NCI-H748 (cell line): ENCODE data around the gene NEDD4L.
"Not testable (repeated sequence)": the region's sequence is repeated elsewhere in the genome, so short reads cannot be mapped to it uniquely, and the experiment has no call there.

Source experiments
- DNase-seq: peaks from one replicate; lab custom pipeline; 2025; ENCODE audit not compliant: unreplicated experiment; lab: John Stamatoyannopoulos, UW

Gene NEDD4L

DNA sequence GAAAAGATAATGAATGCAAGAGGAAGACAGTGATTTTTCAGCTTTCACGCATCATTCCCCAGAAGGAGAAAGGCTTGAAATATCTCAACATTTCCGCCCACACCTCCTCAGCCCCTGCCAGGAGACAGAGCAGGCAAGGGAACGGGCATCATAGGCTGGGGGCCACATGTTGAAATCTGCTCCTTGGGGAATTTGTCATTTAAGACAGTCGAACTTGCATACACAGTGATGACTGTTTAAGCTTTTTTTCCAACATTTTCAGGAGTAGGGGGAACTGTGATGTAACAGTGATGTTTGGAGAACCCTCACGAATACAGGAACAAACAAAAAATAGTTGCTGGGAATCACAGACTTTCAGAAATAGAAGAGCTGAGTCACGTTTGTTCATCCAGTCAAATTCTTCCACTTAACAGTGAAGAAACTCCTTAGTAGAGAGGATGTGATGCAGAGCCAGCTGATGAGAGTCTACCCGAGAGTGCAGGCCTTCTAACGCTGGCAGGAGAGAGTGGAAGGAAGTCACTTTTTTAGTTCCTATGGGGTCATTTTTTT lies 318.1 kb downstream of the NEDD4L start:
- DNase-seq, result no peak

DNA sequence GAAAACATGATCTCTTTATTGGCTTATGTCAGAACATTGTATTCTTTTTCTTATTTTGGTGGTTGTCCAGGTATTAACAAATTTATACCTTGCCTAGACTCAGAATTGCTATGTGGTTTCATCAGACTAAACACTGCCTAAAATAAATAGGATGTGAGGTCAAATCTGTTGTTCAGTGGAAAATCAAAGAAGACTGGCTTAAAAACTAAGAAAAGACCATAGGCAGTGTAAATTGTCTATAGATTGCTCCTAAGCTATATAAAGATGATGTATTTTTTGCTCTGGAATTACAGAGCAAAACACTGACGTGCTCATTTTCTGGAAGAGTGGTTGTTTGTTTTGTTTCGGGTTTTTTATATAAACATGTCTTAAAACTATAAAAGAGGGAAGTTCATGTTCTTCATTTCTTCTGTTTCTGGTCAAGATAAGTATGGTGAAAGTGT lies 318.8 kb downstream of the NEDD4L start:
- no peak for DNase-seq

DNA sequence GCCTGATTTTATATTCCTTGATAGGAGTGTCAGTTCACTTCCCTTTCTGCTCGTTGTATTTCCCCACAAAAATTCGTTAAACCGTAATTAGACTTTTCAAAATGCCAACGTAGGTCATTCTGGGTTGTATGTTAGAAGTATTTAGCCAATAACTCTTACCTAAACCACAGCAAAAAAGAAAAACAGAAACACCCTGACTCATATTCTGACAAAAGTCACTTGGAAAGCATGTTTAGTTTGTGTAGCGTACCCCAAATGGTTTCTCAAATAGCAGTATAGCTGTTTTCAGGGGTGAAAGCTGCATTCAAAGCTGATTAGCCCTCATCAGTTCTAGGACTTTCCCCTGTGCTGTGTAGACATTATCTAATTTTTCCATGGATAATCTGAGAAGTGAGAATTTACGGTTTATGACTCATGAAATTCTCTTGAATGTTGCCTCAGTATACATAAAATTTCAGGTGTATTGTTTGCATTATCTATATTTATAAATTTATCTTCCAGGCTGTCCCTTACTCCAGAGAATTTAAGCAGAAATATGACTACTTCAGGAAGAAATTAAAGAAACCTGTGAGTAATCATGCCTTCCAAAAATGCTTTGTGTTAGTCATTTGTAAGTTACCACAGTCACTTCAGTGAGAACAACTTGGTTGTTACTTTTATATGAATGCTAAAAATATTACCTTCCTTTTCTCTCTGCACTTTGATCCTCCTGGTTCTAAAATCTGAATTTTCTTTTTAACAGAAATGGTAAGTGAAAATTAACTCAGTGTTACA lies 319.9 kb downstream of the NEDD4L start:
- no peak for DNase-seq

DNA sequence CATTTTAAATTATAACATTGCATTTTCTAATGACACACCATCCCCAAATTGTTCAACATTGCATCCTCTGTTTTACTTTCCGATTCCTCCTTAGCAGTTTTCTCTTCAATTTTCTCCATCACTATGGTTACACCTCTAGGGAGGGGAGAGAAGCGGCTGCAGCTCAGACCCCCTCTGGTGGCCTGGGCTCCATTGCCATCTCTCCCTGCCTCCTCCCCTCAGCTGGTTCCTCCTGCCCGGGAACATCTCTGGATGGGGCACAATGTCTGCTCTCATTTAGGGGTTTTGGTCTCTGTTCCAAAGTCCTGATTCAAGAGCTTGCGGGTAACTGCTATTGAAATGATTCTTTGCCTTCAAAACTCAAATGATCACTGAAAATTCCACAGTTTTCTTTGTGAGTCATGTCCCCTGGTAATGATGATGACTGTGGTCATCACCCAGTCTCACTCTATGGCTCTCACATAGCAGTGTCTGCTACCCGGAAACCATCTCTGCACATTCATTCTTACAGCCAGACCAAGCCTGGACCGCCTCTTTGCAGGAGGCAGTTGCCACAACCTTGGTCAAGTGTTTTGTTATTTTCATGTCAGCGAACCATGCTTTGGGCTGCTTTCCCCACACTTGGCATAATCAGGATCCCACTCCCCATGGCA lies 321.0 kb downstream of the NEDD4L start:
- no peak for DNase-seq

DNA sequence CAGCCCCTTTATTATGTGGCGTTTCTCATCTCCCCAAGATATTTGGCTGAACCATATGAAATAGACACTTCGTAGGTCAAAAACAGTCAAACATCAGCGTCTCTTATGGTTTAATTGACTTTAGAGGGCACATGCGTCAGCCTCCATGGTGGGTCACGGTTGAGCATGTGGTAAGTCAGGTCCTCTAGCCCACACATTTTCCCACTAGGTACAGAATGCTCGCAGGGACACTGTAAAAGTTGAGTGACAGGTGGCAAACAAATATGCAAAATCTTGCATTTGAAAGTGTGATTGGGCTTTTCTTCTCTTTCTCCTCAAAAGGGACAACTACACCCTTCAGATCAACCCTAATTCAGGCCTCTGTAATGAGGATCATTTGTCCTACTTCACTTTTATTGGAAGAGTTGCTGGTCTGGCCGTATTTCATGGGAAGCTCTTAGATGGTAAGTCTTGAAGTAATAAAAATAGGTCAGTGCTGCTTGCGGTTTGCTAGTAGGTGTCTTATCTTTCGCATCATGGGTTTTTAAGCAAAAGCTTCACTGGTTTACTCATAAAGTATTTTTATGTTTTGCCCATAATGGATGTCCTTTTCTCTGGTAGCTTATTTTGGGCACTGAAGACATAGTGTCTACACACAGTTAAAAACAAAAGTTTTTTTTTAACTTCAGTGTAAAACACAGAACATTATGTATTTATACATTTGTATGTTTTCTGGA lies 323.6 kb downstream of the NEDD4L start:
- DNase-seq, result no peak

DNA sequence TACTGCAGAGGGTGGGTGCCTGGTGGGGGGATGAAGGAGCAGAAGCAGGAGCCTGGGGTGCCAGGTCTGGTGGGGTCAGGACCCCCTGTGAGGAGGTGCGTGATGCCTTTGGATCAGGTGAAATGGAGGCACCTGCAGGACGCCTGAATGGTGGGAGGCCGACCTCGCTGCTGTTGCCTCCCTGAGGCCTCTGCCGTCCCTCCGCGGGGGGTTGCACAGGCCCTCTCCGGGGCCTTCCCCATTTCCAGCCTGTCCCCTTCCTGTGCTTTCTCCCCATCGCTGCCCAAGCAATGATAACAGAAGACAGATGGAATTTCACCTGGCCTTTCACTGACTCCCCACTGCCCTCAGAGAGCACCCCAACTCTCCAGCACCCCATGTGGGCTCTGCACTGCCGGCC lies 325.6 kb downstream of the NEDD4L start:
- no peak for DNase-seq

DNA sequence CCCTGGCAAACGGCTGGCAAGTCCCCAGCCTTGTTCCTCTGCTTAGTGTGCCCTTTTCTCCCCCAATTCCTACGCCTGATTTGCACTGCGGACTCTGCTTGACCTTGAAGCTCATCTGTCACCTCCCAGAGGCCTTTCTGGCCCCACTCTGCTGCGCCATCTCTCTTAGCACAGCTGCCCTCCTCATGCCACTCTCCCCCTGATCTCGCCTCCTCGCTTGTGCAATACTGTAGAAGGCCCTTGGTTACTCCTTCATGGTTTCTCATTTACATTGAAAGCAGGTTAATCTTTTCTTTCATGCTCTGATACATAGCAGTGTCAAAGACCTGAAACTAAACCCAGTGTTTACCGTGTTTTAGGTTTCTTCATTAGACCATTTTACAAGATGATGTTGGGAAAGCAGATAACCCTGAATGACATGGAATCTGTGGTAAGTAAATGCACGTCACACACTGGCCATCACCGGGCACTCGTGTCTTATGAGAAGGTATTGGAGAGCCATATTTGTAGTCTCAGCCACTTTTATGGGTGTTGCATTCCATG lies 326.1 kb downstream of the NEDD4L start:
- no peak for DNase-seq

DNA sequence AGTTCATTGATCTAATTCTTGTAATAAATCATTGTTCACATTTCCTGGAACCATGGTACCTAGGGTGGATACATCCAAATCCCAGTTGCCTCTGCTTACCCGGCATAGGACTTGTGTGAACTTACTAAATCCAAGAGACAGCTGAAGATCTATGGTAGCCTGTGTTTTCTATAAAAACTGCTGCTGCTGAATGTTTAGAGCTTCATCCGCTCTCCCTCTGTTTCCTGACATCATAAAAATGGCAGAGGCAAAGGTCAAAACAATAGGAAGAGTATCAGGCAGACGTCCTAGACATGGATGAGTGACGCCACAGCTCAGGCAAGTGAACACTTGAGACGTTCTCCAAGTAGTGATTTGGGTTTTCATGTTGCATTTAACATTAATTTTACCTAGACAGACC lies 326.6 kb downstream of the NEDD4L start:
- no peak for DNase-seq

DNA sequence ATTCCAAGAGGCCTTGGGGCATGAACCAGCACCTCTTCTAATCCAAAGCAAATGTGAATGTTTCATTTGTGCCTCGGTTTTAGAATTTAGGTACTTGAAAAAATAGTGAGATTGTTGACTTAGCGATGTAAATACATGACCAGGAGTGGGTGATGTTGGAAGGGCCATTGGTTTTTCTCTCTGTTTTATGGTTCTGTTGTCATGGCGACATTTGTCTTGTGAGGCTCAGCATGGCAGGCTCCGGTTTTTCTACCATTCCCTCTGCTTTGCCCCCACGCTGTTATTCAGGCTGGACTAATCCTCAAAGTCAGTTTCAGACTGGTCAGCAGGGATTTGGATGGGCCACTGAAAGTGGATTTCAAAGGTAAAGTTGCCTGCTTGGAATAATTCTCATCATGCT lies 329.5 kb downstream of the NEDD4L start:
- DNase-seq, result peak; percentile 91

DNA sequence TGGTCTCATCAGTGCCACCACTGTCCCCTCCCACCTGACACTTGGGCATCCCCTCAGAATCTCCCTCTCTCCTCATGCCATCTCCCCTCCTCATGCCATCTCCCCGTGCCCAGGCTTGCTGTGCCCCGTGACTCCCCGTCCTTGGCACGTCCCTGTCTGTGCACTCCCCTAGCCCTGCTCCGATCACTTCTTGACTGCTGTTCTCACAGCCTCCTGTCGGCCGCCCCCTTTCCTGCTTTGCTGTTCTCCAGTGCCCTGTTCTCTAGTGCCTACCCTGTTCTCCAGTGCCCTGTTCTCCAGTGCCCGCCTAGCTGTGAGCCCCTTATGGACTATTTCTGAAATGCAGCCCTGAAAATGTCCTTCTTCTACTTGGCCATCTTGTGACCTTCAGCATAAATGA lies 331.0 kb downstream of the NEDD4L start:
- DNase-seq, result no peak

DNA sequence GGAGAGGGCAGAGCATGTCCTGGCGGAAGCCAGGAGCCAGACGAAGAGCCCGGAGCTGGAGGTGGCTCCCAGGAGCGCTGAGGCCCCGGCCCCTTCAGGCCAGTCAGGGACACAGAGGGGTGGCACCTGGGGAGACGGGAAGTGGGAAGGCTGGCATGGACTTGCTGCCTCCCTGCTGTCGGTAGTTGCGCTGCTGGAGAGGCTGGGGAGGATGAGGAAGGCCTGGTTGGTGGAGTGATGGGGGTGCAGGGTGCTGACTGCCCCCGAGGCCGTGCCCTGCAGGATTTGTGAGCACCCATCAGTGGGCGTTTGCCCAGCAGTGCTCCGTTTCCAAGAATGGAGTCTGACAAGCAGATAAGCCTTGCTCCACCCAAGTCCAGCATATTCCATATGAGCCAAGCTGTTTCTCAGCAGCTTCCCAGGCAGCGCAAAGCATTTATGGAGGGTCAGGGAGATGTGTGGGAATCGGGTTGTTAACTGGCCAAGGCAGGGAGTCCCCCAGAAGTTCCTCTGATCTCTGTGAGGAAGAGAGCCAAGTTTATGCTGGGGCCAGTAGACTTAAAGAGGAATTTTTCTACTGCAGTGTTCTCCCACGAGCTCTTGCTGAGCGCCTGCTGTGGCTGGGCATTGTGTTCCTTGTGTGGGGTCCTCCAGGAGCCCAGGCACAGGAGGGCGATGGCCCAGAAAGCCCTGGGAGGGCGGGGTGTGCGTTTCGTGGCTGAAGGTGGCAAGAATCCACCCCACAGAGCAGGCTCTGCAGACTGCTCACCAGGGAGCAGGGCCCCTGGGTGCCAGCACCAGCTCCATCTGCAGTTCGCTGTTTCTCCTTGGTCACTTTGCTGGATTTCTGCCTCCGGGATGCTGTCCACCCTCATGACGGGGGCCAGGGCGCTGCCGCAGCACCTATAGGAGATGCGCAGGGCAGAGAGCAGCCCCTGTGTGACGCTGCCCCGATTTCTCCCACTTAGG lies 334.7 kb downstream of the NEDD4L start:
- no peak for DNase-seq

DNA sequence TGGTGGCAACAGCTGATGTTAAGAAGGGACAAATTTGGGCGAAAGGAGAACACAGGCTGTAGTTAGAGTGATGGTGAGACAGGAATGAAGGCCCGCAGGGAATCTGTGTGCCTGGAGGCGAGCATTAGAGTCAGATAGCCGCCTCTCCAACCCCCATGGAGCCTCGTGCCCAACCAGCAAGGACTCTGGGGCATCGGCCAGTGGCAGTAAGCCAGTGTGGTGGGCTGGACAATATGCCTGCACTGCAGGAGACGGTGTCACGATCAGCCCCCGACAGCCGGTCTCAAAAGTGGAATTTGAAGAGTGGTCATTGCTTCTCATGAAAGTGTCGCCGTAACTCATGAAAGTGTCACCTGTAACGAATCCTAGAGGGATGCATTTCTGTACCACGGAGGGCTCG lies 335.4 kb downstream of the NEDD4L start:
- DNase-seq, result no peak

DNA sequence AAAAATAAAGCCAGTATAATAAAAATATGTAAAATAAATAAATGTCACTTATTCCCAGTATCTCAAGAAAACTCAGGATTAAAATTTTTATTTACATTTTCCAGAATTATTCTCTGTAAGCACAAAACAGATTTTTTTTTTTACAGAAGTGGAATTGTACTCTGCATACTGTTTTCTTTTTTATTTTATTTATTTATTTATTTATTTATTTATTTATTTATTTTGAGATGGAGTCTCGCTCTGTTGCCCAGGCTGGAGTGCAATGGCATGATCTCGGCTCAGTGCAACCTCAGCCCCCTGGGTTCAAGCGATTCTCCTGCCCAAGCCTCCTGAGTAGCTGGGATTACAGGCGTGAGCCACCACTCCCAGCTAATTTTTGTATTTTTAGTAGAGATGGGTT lies 336.1 kb downstream of the NEDD4L start:
- DNase-seq, result not testable (repeated sequence)

DNA sequence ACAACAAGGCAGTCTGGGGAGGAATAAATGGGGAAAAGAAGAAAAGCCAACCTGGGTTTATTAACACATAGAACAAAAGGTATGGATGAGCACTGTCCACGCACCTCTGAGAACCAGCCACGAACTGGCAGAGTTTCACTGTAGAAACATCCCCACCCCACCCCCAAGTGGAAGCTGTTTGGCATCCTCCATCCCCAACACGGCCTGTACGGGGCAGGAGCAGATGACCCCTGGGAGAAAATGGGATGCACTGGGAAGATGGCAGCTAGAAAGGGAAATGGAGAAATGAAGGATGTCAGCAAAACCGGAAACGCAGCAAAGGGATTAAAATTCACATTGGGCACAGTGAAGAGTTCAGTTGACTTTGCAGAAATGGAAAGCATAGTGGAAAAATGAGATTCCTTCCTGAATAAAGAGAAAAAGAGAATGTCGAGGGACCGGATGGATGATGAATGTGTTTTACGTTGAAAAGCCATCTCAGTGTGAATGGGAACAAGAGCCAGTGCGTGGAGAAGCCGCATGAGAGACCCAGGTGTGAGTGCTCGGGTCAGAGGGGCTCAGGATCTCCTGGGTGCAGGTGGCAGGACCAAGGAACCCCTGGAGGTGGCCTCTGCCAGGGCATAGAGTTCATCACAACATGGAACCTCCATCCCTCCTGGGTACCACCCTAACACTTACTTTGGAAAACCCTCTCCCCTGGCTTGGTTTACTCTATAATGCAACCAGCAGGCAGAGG lies 337.8 kb downstream of the NEDD4L start:
- no peak for DNase-seq

DNA sequence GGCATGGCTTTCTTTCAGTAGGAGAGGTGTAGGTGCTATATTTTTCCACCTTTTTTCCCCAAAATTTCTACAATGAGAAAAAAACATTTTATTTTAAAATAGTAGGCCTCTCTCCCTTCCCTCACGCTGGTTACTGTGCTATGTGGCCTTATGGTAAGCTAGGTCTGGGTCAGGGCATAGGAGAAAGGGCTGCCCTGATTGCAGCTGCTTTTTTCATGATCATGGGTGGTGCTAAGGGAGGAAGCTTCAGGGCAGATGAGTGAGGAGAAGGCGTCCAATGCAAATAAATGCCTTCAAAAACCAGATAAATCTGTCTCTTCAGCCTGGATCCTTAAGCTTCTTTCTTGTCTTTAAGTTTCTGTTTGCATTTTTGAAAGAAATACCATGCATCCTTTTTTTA lies 338.4 kb downstream of the NEDD4L start:
- DNase-seq, result no peak

DNA sequence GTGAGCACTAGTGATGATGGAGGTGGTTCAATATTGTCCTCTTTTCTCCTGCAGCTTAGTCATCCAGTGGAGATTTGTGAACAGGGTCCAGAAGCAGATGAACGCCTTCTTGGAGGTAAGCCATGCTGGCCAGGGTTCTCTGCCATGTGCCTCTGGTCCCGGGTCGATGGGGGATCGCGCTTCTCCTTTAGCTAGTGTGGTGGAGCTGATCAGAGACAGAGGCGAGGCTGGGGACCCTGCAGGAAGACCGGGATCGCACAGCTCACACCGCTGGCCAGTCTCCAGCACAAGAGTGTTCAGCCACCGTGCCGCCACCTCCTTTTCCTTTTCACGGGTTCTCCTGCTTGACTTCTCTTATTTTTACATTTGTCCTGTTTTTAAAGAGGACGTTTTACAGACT lies 341.4 kb downstream of the NEDD4L start:
- no peak for DNase-seq

DNA sequence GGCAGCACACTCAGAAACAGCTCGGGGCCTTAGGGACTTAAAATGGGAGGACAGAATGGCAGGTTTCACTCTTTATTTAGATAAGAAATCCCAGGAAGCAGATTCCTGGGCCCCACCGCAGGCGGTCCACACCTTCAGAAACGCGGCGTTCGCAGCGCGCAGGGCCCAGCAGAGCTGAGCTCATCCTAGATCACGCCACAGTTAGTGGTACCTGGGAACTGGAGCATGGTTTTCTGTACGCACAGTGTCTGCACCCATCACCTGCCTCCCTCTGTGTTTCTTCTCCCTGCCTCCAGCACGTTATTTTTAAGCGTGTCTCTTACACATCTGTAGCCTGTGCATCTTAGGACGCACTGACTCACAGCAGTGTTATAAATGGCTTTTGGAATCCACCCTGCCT lies 342.8 kb downstream of the NEDD4L start:
- no peak for DNase-seq

DNA sequence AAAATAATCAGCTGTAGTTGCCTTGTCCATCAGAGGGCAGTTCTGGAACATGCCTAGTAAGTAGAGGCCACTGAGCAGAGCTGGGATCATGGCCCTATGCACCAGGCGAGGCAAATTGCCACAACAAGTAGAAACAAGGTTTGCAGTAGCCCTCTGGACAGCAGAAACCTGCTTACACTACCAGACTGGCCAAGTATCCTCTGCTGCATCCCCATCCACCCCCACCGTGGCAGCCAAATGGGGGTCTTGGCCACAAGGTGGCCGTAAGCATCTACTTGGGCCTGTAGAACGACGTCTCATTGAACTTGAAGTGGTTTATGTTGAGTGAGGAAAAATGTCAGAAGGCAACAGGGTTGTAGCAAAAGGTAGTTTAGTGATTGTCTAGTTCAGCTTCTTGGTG lies 343.7 kb downstream of the NEDD4L start:
- no peak for DNase-seq

DNA sequence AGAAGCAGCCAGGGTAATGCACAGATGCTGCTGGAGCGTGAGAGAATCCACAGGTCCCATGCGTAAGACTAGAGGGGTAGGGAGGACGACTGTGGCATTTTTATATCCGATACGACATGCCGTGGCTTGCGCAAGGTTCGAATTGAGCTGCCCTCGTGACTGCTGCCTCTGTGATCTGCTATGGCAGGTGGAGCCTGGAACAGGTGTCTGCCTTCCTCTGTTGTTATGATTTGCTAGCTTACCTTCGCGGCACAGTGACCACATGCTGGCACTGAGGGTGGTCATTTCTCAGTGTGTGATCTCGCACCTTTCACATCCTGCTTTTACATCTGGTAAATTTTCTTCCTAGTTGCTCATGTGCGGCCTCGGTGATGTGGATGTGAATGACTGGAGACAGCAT lies 344.7 kb downstream of the NEDD4L start:
- no peak for DNase-seq

DNA sequence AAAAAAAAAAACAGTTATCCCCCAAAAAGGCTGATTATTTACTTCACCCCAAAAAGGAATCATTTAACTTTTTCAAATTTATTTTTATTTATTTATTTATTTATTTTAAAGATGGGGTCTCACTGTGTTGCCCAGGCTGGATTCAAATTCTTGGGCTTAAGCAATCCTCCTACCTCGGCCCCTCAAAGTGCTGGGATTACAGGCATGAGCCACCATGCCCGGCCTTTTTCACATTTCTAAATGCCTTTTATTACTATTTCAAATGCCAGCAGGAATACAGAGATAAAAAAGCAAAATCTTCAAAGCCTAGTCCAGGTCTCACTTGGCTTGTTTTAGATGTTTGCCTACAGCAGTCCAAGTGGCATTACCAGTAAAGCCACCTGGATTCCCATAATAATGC lies 345.7 kb downstream of the NEDD4L start:
- no peak for DNase-seq
